MG63 (cell line): Measurements from ENCODE around the gene CLEC3B. TPM values are rescaled to one million over a fixed set of nuclear protein-coding genes. Genes with fewer than 3 reads are reported as not detected.

Experiments
- DNase-seq: peaks from one replicate; pipeline ENCODE4 v3.0.0-alpha.2; 2020
- H3K27me3 ChIP-seq: fragments of 250-450 bp; sonication (Bioruptor Pico); 2 replicates; pipeline ENCODE4 v1.5.1; 2020; ENCODE audit warnings: mild to moderate bottlenecking, moderate library complexity
- H3K36me3 ChIP-seq: fragments of 250-450 bp; sonication (Bioruptor Pico); 2 replicates; pipeline ENCODE4 v1.5.1; 2020; ENCODE audit warnings: mild to moderate bottlenecking, moderate library complexity
- H3K4me3 ChIP-seq: fragments of 250-450 bp; sonication (Bioruptor Pico); 2 replicates; pipeline ENCODE4 v1.5.1; 2020; ENCODE audit warnings: mild to moderate bottlenecking, moderate library complexity
- H3K9me3 ChIP-seq: fragments of 250-450 bp; sonication (Bioruptor Pico); 2 replicates; pipeline ENCODE4 v1.5.1; 2020; ENCODE audit warnings: mild to moderate bottlenecking, moderate library complexity
- total RNA-seq: library from RNA; depleted of rRNA; stranded (reverse); fragments of >200 nt; shearing (Covaris generic); gene quantifications from 2 replicates; pipeline ENCODE4 v1.2.3, GENCODE V29; 2014; ENCODE audit warnings: low replicate concordance

Gene CLEC3B
- total RNA-seq, 1 experiment from 2014 or later, result 0.10 TPM

- Histone ChIP-seq H3K27me3 (no peaks in the 10 kb centered on the region), H3K4me3 (no peak overlapping the region), H3K36me3 (no peaks in the 10 kb centered on the region), H3K9me3 (no peaks in the 10 kb centered on the region)
- DNase-seq, result no peak
Measured at GRCh38 chr3:45023675-45024074, 2.4 kb upstream of the CLEC3B start.

DNA sequence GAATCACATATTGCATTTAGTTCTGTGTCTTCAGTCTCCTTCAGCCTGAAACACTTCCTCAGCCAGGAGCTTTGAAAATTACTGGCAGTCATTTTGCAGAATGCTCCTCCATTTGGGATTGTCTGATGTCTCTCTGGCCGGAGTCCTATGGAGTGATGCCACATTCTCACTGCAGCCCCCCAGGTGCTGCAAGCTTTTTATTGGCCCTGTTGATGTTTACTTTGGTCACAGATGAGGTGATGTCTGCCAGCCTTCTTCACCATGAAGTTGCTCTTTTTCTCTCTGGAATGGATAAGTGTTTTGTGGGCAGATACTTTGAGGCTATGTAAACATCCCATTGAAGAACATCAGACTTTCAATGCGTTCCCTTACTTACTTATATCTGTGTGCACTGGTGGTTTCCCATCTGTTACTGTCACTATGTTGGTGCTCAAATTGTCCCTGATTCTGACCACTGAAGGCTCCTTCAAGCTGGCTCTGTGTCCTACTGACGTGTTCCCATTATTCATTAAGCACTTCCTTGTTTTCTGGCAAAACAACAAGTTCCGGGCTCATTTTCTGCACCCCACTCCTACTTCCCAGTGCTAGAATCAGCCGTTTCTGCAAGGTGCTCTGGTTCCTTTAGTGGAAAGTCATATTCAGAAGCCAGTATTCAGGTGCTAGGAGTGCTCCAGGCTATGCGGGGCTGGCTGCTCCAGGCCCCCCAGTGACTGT is 1.4 kb upstream of the CLEC3B start:
- no peak overlapping the region for H3K4me3 ChIP-seq
- DNase-seq, result no peak
- H3K36me3 ChIP-seq, result no peaks in the 10 kb centered on the region
- no peaks in the 10 kb centered on the region for H3K9me3 ChIP-seq
- no peaks in the 10 kb centered on the region for H3K27me3 ChIP-seq

DNA sequence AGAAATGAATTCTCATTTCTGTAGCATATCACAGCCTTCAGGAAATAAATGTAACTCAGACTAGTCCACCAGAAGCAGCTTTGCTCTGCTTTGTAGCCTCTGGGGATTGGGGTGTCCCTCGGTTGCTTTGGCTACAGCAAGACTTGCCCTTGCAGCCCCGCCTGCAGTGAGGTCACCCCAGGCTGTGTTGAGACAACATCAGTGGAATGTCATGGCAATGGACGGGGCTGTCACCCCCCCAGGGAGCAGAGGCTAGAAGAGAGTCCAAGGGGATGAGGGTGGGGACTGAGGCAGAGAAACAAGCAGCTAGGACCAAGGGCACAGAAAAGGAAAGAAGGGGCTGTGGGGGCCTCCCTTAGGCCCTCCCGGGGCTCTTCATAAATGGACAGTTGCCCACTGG is 854 bp downstream of the CLEC3B start:
- Histone ChIP-seq H3K36me3 (no peaks in the 10 kb centered on the region), H3K9me3 (no peaks in the 10 kb centered on the region), H3K27me3 (no peaks in the 10 kb centered on the region), H3K4me3 (no peak overlapping the region)
- DNase-seq, result peak; percentile 51

DNA sequence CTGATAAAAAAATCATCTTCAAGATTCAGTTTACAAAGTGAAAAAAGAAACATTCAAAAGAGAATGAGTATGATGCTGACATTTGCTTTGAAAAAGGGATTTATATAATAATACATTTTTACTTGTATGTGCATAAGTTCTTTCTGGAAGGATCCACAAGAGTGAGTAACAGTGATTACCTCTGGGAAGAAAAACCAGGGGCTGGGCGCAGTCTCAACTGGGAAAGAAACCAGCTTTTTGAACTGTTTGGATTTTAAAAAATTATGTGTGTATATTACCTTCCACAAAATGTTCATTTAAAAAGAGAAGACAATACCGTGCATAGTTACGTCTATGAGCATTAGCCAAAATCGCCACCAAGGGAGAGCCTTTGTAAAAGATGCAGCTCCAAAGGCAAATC is 1.3 kb downstream of the CLEC3B start:
- Histone ChIP-seq H3K36me3 (no peaks in the 10 kb centered on the region), H3K27me3 (no peaks in the 10 kb centered on the region), H3K4me3 (no peak overlapping the region), H3K9me3 (no peaks in the 10 kb centered on the region)
- no peak for DNase-seq

GRCh38 chr3:45029216-45029615 is 3.1 kb downstream of the CLEC3B start:
- no peaks in the 10 kb centered on the region for H3K27me3 ChIP-seq
- no peak overlapping the region for H3K4me3 ChIP-seq
- no peaks in the 10 kb centered on the region for H3K9me3 ChIP-seq
- no peak for DNase-seq
- no peaks in the 10 kb centered on the region for H3K36me3 ChIP-seq

- Histone ChIP-seq H3K4me3 (no peak overlapping the region), H3K9me3 (no peaks in the 10 kb centered on the region), H3K27me3 (no peaks in the 10 kb centered on the region), H3K36me3 (no peaks in the 10 kb centered on the region)
- peak; percentile 19 for DNase-seq
Measured at GRCh38 chr3:45029661-45030060, 3.6 kb downstream of the CLEC3B start.

DNA sequence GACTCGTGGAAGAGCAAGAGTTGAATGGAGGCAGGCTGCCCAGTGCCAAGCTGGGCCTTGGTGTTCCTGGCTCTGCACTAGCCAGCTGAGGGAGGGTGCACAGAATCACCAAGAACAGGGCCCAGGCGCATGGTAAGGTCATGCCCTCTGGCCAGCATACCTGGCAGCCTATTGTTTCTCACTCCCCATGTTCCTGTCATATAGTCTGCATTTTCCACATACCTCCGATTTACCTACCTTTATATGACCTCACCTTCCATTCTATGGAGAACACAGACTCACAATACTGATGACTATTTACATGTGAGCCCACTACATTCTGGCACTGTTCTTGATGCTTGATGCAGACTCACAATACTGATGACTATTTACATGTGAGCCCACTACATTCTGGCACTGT is 5.4 kb downstream of the CLEC3B start:
- H3K36me3 ChIP-seq, result no peaks in the 10 kb centered on the region
- no peaks in the 10 kb centered on the region for H3K27me3 ChIP-seq
- no peaks in the 10 kb centered on the region for H3K9me3 ChIP-seq
- no peak for DNase-seq
- H3K4me3 ChIP-seq, result no peak overlapping the region

- Histone ChIP-seq H3K36me3 (no peaks in the 10 kb centered on the region), H3K9me3 (no peaks in the 10 kb centered on the region), H3K27me3 (no peaks in the 10 kb centered on the region), H3K4me3 (no peak overlapping the region)
- DNase-seq, result no peak
Measured at GRCh38 chr3:45032113-45032512, 6.0 kb downstream of the CLEC3B start.

GRCh38 chr3:45033791-45034190 is 7.7 kb downstream of the CLEC3B start:
- Histone ChIP-seq H3K4me3 (no peak overlapping the region), H3K27me3 (no peaks in the 10 kb centered on the region), H3K9me3 (no peaks in the 10 kb centered on the region), H3K36me3 (no peaks in the 10 kb centered on the region)
- DNase-seq, result no peak

DNA sequence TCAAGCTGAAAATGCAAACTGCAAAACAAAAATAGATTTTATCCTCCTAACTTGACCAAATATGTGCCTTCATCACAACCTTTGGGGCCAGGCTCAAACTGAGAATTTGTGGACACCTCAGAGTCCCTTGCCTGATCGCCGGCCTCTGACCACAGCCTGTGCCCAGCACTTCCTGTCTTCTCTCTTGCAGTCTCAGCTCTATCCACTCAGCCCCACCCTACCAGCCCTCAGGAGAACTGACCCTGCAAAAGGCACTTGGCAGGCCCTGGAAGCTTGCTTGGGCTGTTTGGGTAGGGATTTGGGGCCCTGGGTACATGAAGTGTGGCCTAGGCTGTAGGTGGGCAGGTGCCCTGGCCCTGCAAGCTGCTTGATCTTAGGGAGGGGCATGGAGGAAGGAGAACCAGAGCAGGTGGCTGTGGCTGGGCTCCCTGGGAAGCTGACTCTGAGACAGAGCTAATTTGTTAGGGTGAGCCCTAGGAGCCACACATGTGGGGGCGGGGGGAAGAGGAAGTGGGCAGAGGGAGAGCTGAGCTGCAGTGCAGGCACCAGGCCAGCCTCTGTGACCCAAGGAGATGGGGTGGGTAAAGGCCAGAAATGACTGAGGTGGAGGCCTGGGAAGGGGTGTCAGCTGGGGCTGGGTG is 8.6 kb downstream of the CLEC3B start:
- no peaks in the 10 kb centered on the region for H3K9me3 ChIP-seq
- DNase-seq, result no peak
- no peak overlapping the region for H3K4me3 ChIP-seq

GRCh38 chr3:45035441-45036301 is 9.6 kb downstream of the CLEC3B start:
- Histone ChIP-seq H3K27me3 (no peaks in the 10 kb centered on the region), H3K4me3 (no peak overlapping the region), H3K9me3 (no peaks in the 10 kb centered on the region), H3K36me3 (no peaks in the 10 kb centered on the region)
- DNase-seq, result no peak

More for the DNA sequence above, 8.6 kb downstream of the CLEC3B start:
- Histone ChIP-seq H3K27me3 (no peaks in the 10 kb centered on the region), H3K36me3 (no peaks in the 10 kb centered on the region)

DNA sequence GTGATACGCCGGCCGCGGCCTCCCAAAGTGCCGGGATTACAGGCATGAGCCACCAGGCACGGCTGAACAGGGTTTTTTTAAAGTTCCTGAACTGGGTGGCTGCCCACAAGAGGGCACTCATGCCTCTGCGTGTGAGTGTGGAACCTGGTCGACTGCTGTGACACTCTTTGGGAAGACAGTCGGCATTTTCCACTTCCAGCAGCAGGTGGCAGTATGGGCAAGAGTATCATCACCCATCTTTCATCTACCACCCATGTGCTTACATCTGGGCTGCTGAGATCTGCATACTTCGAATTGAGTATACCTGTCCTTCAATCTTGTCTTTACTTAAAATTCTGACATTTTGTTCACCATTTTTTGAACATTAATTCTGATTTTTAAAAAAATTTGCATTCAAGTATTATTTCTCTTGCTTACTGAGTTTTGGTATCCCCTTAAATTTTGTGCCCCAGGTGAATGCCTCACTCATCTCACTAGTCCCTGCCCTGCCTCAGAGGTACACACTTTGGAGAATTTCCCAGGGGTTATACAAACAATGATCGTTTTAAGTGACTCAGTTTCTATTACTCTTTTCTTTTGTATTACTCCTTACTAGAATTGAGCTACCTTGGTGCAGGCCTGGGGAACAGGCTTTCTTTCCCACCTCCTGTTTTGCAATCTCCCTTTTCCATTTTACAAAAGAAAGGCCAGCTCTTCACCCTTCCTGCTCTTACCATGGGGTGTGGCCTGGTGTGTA is 11.8 kb downstream of the CLEC3B start:
- Histone ChIP-seq H3K36me3 (no peaks in the 10 kb centered on the region), H3K4me3 (no peak overlapping the region), H3K9me3 (no peaks in the 10 kb centered on the region), H3K27me3 (no peaks in the 10 kb centered on the region)
- peak; percentile 82 for DNase-seq

GRCh38 chr3:45041666-45042065 is 15.6 kb downstream of the CLEC3B start:
- Histone ChIP-seq H3K4me3 (no peak overlapping the region), H3K36me3 (no peaks in the 10 kb centered on the region), H3K27me3 (no peaks in the 10 kb centered on the region), H3K9me3 (no peaks in the 10 kb centered on the region)
- DNase-seq, result no peak

DNA sequence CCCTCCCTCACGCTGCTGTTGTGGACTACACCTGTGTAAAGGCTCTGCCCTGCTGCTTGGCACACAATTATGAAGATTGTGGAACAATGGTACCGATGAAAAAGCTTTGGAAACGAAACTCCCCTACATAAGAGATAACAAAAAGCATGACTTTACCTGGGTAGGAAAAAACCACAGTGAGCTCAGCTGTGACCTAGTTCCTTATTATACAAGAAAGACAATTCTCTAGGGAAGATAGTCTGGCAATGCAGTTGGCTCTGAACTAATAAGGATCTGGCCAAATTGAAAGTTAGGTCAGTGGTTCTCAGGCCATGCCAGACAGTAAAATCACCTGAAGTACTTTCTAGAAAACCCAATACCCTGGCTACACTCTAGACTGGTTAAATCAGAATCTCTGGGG is 16.1 kb downstream of the CLEC3B start:
- Histone ChIP-seq H3K36me3 (no peaks in the 10 kb centered on the region), H3K4me3 (no peak overlapping the region)
- DNase-seq, result no peak

DNA sequence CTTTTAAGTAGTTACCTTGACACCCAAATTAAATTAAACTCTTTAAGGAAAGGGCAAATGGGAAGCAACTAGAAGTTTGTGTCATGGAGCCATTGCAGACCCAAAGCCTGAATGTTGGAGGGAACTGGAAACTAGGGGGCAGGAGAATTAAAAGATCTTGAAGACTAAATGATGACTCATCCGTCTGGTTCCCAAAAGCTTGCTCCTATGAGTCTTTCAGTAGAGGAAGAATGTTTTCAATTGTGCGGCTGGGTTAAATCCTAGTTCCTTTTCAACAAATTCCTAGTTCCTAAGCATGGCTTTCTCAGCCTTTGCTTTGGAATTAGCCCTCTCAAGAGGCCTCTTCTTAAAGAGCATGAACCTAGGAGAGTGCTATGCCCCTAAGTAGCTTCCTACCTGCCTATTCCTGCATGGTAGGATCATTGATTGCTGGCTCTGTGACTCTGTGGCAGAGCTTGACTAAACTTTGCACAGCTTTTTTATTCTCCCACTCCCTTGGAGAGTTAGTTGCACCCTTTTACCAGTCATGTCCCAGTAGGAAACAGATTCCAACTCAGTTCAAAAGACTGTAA is 17.7 kb downstream of the CLEC3B start:
- Histone ChIP-seq H3K27me3 (no peaks in the 10 kb centered on the region), H3K4me3 (no peak overlapping the region), H3K36me3 (no peaks in the 10 kb centered on the region), H3K9me3 (no peaks in the 10 kb centered on the region)
- DNase-seq, result no peak

More for the DNA sequence above, 16.1 kb downstream of the CLEC3B start:
- H3K9me3 ChIP-seq, result no peaks in the 10 kb centered on the region
- no peaks in the 10 kb centered on the region for H3K27me3 ChIP-seq

- Histone ChIP-seq H3K4me3 (no peak overlapping the region), H3K9me3 (0 out of 2 replicates have a peak, but pooled peaks cover 2% of the 10 kb centered on the region), H3K27me3 (no peaks in the 10 kb centered on the region), H3K36me3 (no peaks in the 10 kb centered on the region)
- peak; percentile 27 for DNase-seq
Measured at GRCh38 chr3:45048244-45048643, 22.1 kb downstream of the CLEC3B start.
